HTR-8/SVneo (cell line): ENCODE data around the gene ASCL2.

Source experiments
- DNase-seq: peaks from one replicate; pipeline ENCODE4 v3.0.0; 2011; ENCODE audit warnings: low spot score, mixed read lengths; ENCODE audit not compliant: insufficient read length
- FAIRE-seq: peaks from 2 replicates; lab custom pipeline; 2011; peaks lifted over from hg19 to GRCh38; lab: Jason Lieb, UNC

ASCL2 gene, protein sequence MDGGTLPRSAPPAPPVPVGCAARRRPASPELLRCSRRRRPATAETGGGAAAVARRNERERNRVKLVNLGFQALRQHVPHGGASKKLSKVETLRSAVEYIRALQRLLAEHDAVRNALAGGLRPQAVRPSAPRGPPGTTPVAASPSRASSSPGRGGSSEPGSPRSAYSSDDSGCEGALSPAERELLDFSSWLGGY

DNA sequence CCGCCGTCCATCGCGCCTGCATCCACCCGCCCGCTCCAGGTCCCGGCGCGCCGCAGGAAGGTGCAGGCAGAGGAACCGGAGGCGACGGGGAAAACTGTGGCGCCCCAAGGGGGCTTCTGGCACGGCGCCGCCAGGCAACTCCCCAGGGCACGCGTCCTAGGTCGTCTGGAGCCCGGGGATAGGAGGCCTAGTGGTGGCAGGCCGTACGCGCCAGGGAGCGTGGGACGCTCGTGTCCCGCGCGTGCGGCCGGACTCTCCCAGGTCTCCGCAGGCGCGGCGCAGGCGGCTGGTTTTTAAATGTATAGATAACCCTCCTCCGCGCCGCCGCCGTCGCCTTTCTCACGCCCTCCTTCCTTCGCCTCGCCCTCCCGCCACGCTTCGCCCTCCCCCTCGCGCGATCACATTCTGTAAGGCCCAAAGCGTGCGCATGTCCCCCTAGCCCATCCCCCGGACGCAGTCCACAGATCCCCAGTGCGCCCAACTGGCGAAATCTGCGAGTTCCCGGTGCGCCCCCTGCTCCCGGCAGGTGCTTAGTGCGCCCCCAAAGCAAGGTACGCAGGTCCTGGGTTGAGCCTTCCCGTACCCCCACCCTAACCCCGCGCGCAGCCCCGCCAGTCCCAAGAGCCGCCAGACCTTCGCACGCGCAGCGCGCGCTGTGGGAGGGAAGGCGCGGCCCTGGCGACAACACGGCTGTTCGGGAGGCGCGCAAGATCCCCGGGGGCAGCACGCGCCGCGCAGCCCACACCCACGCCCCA is at the start of gene ASCL2:
Gene ASCL2, minus strand, starts transcription at position 267 of the 755 bp plus-strand sequence. Its CDS starts 256 bp downstream, at position 11.
- FAIRE-seq, result no peak
- DNase-seq, result no peak

DNA sequence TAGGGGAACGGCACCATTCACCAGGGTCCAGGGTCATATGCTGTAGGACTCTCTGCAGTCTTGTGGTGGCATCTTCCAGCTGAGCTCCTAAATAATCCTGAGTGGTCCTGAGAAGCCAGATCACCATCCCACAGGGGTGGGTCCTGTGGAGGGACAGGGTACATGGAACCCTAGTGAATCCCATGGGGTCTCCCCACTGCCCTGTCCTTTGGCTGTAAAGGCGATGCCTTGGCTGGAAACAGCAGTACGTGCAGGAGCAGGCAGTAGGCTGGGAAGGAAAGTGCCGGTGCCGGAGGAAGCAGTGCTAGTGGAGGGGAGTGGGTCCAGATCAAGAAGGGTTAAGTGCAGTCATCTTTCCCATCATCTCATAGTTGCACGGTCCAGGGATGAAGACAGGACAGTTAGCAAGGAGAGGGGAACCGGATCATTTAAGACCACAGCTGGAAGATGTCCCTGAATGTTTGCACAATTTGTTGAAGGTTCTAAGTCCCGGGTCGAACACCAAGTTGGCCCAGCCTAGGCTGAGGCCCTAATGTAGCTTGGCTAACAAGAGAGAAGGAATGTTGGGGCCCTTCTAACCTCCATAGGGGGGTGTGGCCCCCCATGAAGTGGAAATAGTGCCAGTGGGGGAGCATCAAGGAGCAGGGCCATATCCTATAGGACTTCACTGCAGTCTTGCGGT is 49.5 kb upstream of the ASCL2 start:
- FAIRE-seq (no peak), DNase-seq (no peak)

DNA sequence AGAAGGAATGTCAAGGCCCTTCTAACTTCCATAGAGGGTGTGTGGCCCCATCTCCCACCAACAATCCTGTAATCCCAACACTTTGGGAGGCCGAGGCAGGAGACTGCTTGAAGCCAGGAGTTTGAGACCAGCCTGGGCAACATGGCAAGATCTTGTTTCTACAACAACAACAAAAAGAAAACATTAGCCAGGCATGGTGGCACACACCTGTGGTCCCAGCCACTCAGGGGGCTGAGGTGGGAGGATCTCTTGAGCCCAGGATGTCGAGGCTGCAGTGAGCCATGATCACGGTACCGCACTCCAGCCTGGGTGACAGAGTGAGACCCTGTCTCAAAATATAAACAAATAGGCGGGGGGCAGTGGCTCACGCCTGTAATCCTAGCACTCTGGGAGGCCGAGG is 48.3 kb upstream of the ASCL2 start:
- no peak for DNase-seq
- no peak for FAIRE-seq

DNA sequence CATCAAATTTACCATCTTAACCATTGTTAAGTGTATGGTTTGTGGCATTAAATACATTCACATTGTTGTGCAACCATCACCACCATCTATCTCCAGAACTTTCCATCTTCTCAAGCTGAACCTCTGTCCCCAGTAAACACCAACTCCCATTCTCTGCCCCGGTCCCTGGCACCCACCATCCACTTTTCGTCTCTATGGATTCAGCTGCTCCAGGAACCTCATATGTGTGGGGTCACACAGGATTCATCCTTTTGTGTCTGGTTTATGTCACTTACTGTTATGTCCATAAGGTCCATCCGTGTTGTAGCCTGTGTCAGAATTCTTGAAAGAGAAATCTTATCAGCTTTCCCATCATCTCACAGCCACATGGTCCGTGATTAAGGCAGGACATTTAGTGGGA is 47.7 kb upstream of the ASCL2 start:
- FAIRE-seq (no peak), DNase-seq (no peak)

DNA sequence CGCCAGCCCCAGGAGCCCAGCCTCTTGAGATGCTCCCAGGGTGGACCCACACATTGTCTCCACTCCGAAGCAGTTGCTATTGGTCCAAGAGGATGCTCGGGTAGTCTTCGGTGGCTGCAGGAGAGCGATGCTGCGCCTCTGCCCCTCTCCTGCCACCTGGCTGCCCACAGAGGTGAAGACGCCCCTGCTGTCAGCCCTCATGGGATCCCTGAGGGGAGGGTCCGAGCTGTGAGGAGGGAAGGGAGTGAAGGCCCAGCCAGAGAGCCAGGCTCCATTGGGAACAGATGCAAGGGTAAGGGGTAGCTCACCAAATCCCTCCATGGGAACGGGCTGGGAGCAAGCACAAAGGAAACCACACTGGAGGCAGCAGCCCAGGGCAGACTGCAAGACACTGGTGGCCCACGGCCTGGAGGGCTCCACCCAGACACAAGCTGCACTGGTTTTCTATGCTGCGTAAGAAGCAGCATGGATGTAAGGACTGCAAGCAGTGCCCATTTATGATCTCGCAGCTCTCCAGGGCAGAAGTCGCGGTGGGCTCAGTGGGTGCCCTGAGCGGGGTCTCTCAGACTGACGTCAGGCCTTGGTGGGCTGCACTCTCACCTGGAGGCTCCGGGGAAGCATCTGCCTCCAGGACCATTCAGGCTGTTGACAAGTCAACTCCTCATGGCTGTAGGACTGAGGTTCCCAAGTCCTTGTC is 47.1 kb upstream of the ASCL2 start:
- no peak for DNase-seq
- FAIRE-seq, result no peak

DNA sequence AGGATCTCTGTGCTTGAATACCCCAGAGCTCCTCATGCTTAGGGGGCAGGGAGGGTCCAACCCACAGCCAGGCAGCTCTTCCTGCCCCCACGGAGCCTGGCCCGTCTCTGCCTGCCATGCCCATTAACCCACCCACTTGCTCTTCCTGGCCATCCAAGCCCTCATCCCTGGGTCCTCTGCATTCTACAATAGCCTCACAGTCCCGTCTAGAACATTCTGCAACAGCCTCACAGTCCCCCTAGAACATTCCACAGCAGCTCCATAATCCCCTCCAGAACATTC is 46.5 kb upstream of the ASCL2 start:
- no peak for DNase-seq
- FAIRE-seq, result no peak

DNA sequence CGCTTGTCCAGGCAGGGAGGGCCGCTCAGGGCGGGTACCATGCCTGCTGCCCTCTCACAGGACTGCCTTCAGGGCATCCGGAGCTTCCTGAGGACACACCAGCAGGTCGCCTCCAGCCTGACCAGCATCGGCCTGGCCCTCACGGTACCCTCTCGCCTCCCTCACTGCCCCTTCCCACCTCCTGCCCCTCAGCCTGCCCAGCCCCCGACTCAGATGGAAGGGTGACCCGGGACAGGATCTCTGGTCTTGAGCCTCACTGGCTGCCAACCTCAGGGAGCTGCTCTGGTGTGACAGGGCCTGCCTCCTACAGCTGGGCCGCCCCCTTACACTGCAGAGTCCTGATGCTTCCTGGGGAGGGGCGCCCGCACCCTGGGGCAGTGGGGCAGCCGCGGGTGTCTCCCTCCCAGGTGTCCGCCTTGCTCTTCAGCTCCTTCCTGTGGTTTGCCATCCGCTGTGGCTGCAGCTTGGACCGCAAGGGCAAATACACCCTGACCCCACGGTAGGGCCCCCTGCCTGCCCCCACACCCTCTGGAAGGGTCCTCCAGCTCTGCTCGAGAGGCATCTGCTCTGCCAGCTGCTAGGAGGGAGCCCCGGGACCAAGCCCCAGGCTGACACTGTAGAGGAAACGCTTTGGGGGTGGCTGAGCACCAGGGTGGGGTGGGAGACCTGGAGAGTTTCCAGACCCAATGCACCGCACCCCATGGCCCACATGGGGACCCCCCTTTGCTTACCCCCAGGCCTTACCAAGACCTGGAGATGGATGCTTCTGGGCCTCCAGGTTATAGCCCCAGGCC is 46.0 kb upstream of the ASCL2 start:
- DNase-seq (no peak), FAIRE-seq (no peak)

DNA sequence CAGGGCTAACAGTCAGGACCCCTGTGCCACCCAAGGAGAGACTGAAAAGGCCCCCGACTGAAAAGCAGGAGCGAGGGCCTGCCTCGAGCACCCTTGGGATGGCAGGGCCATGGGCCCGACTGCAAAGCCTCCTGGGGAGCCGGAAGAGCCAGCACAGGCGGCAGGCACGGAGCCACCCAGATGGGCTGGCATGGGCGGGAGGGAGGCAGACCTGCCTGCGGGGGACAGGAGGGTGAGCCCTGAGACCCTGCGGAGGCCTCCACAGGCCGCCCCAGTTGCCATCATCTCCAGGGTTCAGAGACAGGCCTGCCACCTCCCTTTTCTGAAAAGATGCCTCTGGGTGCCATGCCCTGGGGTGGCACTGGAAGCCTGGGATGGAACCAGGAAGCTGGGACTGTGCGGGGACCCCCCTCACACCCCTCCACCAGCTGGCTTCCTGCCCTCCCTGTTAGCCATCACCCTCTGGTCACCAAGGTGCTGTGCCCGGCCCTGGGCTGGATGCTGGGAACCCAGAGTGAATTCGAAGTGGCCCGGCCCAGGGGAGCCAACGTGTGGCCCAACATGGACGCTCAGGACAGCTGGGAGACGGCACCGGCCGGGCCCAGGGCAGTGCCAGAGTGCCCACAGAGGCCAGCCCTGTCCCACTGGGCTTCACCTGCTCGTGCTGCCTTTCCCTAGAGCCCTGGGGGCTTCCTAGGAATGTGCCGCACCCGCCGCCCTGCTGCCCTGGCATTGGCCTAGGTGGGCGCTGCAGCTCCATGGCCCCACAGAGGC is 45.2 kb upstream of the ASCL2 start:
- FAIRE-seq (no peak), DNase-seq (no peak)

DNA sequence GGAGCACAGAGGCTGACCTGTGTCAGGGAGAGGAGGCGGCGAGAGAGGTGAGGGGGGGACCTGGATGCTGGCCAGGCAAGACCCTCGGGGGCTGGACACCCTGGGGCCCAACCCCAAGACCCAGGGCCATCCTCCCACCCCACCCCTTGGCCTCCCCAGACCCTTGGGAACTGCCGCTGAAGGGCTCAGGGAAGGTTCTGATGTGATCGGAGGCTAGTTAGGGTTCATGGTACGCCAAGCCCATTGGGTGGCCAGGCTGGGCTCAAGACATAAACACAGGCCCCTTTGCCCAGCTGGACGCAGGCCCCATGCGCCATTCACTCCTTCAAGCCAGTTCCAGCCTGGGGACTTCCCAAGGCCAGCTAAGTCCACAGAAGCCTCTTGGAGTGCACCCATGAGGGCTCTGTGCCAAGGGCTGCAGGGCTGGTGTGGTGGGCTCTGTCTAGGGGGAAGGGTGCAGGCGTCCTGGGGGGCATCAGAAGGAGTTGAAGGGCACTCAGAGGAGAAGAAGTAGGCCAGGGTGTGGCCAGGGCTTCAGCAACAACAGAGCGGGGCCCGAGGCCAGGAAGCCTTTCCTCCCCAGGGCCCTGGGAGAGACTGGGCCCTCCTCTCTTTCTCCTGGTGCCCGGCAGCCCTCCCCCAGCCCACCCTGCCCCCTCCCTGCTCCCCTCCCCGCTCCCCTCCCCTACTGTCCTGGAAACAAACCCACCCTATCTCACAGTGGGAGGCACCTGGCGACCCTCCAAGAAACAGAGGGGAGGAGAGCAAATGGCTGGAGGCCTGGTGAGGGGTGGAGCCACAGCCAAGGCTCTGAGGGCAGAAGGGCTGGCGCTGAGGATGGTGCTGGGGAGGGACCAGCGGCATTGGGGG is 44.4 kb upstream of the ASCL2 start:
- peak; percentile 67 for DNase-seq

DNA sequence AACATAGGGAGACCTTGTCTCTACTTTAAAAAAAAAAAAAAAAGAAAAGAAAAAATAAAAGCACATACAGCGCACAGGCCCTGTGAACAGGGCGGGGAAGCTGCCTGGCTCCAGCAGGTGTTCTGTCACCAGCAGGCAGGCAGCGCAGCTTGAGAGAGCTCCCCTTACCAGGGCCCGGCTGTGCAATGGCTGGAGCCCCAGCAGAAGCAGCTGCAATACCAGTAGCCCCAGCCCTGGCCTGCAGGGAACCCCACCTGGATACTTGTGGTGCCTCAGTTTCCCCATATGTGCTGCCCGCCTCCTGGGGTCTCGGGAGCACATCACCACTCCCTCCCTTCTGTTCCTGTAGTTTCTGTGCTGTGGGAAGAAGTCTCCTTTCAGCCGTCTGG is 43.7 kb upstream of the ASCL2 start:
- no peak for DNase-seq
- FAIRE-seq, result no peak

More for the DNA sequence above, 44.4 kb upstream of the ASCL2 start:
- FAIRE-seq, result no peak

DNA sequence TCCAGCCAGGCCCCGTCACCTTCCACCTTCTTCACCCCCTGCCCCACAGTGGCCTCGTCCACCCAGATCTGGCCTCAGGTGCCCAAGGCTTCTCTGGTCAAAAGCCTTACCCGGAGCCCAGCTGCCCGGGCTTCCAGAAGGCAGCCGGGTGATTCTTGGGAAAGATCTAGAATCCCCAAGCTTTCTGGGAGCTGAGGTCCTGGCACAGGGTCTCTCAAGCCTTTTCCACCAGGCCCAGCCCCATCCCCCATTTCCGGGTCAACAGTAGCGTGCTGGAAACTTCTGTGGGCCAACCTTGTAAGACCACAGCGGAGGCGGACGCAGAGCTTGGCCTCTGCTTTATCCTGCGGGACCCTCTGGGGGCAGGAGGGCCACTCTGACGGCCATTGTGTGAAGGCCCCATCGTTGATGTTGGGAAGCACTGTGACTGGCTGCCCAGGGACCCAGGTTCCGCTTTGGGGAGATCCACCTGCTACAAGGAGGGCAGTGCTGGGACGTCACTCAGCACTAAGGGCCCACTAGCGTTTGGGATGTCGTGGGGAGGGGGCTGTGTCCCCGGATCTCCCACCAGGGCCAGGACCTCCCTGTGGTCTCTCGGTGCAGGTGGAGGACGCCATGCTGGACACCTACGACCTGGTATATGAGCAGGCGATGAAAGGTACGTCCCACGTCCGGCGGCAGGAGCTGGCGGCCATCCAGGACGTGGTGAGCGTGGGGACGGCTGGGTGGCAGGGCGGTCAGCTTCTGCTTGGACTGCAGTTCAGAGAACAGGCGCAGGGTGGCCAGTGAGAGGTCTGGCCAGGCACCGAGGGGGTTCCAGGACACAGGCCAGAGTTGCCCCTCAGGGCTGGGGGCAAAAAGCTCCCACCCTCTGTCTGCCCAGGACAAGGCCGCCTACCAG is 42.9 kb upstream of the ASCL2 start:
- FAIRE-seq (no peak), DNase-seq (no peak)

DNA sequence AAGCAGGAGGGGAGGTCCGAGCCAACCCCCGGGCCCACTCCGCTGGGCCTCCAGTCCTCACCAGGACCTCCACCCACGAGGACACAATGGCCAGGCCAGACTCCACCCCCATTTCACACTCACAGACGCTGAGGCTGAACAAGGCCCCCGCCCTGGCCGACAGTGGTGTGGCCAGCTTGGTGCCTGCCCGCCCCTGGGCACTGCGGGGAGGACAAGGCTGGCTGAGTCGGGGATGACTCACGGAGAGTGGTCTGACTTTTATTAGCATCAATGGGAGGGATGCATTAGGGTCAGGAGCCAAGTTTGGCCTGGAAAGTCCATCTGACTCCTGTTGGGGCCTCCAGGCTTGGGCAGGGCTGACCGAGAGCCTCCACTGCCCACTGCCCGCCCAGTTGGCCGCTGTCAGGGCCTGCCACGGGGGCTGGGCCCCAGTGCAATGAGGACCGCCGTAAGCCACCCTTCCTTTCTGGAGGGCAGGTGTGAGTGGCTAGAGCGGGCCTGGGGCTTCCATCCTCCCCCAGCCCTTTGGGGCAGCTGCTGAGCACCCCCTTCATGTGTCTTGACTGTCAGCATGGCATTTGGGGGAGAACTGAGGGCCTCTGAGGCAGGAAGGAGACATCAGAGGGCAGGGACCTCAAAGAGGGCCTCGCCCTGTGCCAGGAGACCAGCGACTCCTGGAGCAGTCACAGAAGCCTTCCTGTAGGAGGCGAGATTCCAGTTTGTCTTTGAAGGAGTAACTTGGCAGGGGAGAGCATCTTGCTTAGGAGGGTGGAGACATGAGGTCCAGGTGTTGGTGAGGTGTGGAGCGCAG is 42.0 kb upstream of the ASCL2 start:
- no peak for FAIRE-seq
- peak; percentile 36 for DNase-seq

DNA sequence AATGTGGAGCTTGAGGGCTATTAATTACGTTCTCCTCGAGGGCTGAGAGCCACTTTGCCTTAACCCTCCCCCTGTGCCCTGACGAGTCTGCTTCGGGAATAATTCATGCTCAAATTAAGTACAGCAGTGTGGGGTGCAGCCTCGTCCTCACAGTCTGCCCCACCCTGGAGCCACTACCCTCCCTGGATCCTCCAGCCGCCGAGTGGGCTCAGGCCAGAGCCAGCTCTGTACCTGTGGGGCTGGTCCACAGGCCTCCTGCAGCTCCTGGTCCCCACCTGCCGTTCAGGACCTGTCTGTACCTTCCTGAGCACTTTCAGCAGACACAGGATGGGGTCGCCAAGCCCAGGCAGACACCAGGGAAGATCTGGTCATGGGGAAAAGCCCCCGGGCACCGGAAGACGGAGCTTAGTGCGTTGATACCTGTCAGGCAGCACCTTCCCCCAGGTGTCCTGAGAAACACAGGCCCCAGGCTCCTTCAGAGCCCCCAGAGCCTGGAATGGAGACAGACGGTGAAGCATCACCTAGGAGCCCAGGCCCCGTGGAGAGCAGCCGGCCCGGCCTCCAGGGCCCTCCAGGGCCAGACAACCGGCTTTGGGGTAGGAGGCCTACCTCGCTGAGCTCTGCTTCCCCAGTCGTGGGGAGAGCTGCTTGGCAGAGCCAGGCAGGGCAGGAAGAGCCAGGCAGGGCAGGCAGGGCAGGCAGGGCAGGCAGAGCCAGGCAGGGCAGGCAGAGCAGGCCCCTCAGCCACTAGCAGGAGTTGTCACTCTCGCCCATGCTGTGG is 41.2 kb upstream of the ASCL2 start:
- FAIRE-seq (no peak), DNase-seq (no peak)

DNA sequence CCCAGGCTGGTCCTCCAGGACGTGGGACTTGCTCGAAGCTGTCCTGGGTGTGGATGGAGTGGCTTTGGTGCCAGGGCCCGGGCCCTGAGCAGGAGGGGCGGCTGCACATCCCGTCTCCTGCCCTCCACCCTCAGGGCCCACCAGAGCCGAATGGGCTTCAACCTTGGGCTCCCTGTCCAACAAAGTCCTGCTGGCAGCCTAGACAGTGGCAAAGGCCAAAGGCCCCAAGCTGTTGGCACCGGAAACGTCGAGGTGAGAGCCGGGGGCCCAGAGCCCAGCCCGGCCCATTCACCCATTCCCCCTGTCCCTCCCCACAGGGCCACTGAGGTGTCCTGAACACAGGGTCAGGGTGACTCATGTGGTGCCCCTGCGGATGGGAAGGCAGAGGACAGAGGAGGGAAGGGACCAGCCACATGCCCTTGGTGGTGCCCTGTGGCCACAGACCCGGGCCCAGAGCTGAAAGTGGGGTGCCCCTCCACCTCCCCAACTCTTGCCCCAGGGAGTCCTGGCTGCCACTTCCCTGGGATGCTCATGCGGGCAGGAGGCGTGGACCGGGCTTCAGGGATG is 40.5 kb upstream of the ASCL2 start:
- DNase-seq (no peak), FAIRE-seq (no peak)

DNA sequence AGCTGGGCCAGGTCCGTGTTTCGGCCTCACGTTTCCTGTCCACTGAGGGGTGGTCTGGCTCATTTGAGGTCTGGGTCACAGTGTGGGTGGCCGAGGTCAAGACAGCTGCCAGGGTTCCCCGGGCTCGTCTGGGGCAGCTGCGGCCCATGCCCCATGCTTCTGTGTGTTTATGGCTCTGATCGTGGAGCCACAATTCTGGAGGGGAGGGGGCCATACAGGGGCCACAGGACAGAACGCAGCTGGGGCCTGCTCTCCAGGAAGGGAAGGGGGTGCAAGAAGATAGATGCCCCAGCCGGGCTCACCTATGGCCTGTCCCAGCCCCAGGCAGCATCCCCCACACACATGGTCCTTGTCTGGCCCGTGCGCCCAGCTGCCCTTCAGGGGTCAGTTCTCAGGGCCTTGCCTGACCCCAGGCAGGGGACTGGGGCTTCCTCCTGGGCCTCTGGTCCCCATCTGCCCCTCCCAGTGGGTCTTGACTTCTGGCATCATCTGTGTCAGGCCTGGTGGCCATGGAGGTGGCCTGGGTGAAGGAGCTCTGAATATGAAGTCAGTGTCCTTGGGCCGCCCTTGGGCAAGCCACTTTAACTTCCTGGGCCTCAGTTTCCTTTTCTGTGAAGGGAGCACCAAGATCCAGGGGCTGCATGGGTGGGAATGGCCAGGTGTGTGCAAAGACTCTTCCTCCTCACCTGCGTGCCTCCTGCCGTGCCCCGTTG is 39.8 kb upstream of the ASCL2 start:
- no peak for FAIRE-seq
- no peak for DNase-seq
